ENCODE data around the gene NDUFC1.
"Not testable (repeated sequence)": the region's sequence is repeated elsewhere in the genome, so short reads cannot be mapped to it uniquely, and the experiment has no call there.

The NDUFC1 gene

DNA sequence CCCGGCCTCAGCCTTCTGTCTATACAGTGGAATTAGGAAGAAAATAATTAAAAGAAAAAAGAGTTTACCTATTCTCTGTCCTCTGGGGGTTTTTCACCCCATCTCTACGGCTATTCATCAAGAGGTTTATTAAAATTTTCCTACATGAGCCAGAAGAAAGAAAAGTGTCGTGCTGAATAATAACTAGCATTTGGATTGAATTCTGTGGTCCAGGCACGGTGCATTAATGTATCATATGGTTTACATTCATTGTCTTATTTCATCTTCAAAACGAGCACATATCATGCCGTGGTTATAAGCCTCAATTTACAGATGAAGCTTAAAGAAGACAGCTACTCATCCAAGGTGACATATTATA, 6.4 kb downstream of the NDUFC1 start:
- DNase-seq = no peak

DNA sequence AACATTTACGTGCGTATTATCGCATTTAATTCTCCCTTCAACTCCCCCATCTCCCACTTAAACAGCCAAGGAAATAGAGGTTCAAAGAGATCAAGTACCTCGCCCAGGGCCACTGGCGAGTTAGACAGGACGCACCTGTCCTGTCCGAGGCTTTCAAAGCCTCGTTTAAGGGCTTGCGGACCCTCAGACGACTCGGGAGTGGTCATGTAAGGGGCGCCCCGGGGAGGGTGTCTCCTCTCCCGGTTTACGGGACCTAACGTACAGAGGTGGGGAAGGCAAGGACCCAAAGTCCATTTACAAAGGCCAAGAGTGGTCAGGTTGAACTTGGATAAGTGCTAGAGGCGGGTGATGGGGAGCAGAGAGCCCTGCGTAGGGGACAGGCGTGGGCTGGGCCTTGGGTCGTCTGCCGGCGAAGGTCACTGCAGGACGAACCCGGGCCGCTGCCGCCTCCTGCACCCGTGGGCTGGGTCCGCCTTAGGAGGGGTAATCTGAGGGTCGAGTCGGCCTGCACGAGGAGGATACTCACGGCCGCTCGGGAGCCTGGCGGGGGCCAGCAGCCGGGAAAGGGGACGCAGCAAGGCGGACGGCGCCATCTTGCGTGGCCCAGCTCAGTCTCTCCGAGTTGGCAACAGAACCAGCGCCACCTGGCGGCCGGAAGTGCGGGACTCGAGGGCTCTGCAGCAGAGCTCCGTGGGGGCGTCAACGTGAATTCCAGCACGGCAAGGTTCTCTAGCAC, 6.9 kb downstream of the NDUFC1 start:
- DNase-seq = peak; percentile 89

DNA sequence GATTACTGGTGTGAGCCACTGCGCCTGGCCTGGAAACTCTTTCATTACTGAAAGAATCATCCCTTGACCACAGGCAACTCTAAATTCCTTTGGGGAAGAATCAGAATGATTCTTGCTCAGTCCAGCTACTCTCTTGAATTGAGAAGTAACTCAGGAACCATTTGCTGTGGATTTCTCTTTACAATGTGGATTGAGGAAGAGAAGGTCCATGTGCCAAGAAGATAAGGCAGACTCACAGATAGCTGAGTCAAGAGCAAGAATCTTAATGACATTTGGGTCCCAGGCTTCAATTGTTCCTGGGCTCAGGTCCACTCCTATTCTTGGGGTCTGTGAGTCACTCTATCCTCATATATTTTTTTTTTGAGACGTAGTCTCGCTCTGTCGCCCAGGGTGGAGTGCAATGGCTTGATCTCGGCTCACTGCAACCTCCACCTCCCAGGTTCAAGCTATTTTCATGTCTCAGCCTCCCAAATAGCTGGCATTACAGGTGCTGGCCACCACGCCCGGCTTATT, 16.0 kb downstream of the NDUFC1 start:
- no peak for DNase-seq

DNA sequence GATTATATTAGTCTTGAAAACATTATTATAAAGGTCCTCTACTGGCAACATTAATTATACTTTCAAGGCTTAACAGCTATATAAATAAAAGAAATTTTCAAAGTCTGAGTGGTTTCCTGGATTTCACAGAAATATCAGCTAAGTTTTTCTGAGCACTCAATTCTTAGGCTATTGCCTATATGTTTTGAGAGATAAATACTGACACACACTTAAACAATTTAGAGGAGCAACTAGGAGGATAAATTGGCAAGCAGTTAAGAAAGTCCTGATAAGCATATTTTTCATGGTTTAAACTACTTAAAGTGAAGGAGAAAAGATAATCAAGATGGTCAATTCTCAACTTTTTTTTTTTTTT, 19.6 kb downstream of the NDUFC1 start:
- DNase-seq = no peak

DNA sequence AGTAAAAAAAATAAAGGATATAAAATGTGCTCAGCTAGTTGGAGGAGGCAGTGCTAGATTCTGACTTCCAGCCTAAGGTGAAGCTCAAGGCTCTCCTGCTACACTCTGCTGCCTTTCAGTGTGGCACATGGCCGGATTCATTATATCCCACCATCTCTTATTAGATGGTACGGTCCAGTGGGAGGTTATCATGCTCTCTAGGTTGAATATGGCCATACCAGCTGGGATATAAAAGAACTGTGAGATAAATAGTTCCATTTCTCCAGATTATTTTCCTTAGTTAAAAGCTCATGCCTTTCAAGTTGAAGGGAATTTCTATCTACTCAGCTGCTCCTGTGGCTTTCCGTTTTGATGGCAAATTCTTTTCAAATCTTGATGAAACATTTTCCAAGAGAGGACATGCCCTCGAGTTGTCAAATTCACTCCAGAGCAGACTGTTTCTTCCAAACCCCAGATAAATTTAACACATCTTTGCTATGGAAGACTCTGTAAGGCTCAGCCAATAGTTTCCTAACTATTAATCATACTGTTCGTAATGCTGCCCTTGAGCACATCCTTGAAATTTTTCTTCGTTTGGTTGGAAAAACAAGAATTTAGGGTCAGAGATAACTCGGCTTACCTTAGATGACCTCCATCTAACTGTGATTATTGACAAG, 20.1 kb downstream of the NDUFC1 start:
- no peak for DNase-seq

DNA sequence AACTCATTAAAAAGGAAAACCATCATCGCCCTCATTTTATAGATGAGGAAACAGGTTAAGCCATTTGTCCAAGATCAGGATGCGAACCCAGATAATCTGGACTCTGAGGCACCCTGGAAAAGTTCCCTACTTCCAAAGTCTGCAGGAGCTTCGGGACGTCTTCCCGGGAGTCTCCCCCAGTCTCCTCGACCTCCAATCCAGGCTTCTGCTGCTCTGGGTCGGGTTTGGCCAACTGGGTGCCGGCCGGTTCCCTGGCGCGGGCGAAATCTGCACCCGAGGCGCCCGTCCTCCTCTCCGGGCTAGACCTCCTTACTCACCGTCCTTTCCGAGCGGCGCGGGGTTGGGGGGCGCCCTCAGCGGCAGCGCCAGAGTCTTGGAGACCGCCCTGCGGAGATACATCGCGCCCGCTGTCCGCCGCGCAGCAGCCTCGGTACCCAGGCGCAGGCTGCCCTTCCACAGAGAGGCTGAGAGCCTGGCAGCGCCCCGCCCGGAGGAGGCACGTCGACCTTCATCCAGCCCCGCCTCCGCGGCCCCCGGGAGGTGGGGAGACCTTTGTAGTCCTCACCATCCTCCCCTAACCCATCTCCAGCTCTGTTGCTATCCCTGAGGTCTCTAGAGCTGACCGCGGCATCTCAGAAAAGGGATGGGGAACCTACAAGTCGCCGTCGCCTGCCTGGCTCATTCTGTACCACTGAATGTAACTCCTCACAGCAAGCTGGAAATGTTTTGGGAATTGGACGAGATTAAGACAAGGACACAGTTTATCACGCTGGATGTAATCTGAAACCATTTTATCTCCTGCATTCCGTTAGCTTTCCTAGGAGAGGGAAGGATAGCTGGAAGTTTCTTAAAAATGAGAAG, 22.3 kb downstream of the NDUFC1 start, which contains the start of gene MGARP:
Gene MGARP, minus strand, starts transcription at position 466 of the 861 bp plus-strand sequence. Its CDS starts 67 bp downstream, at position 399.
- no peak for DNase-seq

DNA sequence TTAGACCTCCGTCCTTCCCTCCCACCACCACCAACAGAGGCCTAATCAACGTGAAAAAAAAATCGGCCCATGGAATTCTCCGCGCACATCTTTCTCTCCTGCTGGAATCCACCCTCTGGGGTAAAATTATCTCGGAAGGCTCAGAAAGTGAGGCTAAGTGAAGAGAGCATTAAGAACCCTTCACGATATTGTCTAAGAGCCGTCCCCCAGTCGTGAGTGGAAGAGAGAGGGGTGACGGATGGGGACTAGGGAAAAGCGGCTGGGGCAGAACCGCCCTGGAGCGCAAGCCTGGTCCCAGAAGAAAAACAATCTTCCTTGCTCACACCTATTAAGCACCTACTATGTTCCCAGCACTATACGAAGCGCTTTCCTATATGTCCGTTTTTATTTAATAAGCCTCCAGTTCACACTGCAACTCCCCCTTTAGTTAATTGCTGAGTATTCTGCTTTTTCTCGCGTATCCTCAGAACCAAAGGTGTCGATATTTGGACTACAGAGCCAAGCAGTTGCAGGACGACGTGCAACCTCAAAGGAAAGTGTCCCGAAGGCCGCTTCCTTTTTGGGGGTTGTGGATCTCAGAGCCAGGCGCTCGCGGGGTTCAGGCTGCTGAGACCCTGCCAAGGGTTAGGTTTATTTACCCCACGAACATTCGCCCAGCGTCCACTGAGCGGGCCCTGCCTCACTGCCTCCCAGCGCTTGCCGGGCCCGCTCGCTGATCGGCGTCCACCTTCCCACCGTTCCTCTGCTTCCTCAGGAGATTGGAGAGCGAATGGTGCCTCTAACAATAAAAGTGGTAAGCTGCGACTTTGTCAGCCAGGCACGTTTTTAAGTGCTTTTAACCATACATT, 23.1 kb downstream of the NDUFC1 start:
- DNase-seq = no peak

DNA sequence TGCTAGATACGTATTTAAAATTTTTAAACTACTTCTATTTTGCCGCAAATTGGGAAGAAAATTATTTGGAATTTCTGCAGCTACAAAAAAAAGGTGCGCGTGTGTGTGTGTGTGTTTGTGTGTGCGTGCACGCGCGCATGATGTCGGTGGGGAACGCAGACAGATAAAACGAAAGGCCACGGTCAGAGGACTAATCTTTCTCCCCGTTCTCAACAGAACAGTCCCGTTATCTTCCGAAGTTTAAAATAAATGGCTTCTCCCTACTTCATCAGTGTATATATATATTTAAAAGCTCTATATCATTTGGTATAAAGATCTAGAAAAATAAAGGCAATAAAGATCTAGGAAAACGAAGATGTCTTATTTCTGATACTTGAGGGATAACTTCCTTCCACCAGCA, 23.8 kb downstream of the NDUFC1 start:
- no peak for DNase-seq

DNA sequence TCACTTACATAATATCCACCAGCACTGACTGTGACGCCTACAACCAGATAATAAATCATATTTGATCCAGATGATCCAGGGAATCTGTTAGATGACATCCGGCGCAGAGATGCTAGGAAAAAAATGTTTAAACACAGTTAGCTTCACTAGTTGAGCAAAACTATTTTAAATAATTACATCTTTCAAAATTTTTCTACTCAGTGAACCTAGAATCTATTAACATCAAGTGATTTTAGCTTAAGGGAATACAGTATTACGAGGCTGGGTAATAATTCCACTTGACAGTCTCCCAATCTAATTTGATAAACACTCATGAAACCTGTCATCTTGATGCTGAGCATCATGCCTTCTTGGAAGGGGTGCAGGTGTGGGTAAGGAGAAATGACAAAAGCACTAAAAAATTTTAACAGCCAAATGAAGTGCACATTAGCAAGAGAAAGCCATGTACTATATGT, 27.0 kb downstream of the NDUFC1 start:
- DNase-seq = no peak

DNA sequence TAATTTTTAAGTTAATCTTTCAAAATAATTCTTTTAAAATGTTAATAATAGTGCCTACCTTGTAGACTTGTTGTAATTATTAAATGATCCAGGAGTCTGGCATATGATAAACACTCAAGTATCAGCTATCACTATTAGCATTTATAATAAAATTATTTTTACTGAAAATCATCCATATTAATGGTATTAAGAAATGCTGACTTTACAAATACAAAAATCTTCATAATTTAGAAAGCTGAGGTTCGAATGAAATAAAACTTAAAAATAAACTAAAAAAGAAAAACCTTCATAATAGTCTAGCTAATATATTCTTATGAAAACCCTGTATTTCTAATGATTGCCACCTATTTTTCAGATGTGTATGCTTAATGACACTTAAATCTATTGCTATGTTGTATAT, 27.5 kb downstream of the NDUFC1 start:
- no peak for DNase-seq

DNA sequence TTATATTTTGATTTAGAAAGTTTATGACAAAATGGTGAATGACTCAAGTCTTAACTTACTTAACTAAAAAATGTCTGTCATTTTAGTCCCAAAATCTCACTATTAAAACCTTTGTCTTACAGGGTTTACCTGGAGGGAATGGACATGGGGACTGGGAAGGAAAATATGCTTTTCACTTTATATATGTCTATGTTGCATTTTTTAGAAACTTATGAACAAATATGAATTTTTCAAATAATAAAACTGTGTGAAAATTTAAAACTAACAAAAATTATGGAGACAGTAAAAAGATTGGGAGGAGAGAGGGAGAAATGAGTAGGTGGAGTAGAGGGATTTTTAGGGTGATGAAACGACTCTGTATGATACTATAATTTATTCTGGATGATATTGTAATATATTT, 28.4 kb downstream of the NDUFC1 start:
- DNase-seq = no peak

DNA sequence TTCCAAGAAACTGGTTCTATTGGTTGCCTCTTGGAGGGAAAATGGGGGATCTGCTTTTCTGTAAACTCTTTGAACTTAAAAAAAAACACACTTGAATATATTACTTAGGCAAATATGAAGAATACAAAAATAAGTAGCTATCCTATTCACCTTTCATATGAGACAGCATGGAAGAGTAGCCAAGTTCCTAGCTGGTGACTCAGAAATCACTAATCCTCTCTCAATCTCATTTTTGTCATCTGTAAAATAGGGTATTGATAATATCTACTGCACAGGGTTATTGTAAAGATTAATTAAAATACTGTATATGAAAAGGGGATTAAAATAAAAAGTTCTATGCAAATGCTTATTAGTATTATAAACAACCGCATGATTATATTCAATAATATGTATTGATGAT, 35.0 kb downstream of the NDUFC1 start:
- no peak for DNase-seq

DNA sequence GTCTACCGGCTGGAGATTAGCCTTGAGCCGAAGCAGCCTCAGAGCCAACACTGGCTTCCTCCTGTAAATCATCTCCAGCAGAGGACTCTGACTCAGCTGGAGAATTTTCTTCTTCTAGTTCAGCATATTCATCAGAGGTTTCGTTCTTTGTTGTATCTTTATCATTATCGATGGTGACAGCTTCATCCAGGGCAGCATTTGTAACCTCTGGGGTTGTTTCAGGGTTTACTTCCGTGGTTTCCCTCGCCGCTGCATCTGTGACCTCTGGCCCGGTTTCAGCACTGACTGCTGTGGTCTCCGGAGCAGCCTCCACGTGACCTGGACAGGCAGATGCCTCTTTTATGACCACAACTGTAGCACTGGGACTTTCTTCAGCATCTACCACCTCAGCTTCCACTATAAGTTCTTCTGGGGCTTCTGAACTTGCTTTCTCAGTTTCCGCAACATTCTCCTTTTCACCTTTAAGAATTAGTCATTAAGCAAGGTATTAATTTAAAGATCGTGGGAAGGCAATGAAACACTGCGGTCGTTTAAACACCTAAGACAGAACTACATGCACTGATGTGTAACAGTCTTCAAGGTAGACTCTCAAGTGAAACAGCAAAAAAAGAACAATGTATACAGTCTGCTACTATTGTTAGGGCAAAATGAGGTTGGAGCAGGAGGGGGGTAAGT, 35.6 kb downstream of the NDUFC1 start:
- peak; percentile 98 for DNase-seq

DNA sequence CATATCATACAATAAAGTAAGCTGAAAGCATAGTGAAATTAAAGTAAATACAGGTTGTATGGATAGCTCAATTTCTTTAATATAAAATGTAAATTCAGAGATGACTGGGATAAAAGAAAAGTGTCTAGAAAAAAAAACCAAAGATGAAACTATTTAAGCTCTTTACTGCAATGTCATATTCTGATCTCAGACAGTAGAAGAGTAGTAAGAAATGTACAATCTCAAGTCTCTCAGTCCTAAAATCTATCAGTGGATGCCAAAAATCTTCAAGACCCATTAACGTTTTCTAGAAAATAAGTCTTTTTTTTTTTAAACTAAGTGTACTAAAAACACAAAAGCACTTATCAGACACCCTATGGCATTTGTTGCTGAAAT, 36.1 kb downstream of the NDUFC1 start:
- no peak for DNase-seq

DNA sequence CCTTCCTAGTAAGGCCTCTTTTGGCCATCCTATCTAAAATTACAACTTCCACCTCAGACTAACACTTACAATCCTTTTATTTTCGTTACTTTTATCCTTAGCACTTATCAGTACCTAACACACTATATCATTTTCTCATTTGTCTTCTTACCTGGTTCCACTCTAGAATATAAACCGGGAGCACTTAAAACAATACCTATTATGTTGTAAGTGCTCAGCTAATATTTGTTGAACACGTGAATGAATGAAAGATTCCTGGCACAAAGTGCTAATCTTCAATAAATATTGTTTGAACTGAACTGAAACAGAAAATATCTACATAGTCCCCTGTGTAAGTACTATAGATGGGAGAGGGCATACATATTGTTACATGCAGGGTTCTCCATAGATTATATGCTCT, 36.6 kb downstream of the NDUFC1 start:
- DNase-seq = no peak

DNA sequence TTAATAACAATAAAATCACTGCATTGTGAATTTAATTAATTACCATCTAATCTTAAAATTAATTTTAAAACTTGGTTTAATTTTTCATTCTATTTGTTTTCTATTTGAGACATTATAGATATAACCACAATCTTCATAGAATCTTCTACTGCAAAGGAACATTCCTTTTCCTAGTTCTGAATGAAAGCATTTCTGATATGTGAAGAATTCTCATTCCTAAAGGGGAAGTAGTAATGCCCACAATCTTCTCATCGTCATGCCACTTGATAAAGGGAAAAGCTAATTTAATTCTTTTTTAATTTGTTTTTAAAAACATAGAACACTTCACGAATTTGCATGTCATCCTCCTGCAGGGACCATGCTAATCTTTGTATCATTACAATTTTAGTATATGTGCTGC, 45.9 kb downstream of the NDUFC1 start:
- no peak for DNase-seq

DNA sequence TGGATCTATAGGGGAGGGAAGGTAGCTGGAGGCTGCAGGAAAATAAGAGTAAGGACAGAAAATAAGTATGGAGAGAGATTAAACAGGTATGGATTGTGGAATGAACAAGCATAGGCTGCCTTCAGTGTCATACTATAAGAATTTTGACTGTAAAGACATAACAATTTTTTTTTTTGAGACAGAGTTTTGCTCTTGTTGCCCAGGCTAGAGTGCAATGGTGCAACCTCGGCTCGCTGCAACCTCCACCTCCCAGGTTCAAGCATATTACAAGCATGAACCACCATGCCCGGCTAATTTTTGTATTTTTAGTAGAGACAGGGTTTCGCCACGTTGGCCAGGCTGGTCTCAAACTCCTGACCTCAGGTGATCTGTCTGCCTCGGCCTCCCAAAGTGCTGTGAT, 46.7 kb downstream of the NDUFC1 start:
- DNase-seq = not testable (repeated sequence)

DNA sequence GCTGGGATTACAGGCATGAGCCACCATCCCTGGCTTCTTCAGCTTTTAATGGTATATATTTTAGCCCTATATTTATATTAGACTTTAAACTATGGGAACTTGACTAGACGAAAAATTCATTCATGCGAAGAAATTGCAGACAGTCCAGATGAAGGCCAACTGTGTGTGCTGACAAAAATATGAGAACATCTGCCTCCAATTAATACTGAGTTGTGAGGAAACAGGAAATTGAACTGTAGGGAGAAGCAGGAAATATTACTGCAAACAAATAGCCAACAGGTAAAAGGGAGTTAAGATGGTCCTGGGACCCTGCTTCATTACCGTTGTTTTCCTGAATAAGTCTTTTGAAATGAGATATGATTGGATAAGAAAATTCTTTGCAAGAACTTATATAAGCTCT, 48.6 kb downstream of the NDUFC1 start:
- no peak for DNase-seq

DNA sequence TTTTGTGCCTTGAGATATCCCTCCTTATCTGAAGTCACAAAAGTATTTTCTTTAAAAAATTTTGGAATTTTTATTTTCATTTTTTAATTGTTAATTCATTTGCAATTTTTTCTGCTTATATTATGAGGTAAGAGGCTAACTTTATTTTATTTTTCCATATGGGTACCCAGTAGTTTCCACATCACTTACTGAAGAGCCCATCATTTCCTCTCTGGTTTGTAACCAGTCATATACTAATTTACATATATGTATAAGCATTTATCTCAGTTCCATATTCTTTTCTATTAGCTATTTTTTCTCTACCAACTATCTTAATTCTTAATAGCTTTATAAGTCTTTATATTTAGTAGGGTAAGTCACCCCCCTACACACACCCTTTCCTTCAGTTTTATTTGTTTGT, 49.2 kb downstream of the NDUFC1 start:
- no peak for DNase-seq

DNA sequence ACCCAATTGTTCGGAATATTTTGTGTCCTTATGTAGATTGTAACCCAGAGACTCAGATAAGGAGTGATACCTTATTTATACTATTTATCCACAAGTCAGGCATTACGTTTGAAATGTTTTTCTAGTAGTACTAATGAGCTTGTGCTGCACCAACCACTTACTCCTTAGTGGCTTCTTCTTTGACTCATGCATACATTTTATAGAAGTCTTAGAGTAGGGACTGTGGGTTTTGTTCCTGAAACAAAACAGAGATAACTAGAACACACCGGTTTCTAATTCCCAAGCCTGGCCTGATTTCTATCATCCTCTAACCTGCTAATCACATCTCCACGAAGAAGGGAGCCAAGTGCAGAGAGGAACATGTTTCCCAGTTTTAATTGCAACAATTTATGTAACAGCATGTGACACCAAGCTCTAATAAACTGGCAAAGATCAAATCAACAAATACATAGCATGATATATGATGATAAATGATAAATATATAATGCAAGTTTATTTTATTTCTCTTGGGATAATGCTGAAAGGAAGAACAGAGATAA, 54.5 kb downstream of the NDUFC1 start:
- DNase-seq = no peak

DNA sequence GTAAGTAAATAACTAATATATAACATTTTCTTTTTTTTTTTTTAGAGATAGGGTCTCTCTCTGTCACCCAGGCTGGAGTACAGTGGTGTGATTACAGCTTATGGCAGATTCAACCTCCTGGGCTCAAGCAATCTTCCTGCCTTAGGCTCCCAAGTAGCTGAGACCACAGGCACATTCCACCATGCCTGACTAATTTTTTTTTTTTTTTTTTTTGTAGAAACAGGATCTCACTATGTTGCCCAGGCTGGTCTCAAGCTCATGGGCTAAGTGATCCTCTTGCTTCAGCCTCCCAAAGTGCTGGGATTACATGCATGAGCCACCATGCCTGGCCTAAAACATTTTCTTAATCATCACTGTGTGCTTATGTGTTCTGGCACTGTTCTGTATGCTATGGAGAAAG, 55.0 kb downstream of the NDUFC1 start:
- no peak for DNase-seq

DNA sequence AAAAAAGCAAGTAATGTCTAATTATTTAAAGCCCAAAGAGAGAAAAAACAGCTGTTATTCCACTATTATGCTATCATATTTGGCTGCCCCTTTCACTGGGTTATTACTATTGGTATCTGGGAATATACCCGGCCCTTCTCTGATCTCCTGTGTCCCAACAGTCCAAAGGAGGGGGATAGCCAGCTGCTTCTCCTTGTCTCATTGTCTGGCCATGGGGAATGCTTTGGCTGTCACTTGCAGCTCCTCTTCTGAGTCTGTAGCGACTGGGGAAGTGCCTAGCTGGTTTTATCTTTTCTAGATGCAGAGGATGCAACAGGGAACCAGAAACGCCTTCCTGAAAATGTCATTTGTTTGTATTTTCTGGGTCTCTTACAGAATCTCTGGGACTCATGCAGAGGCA, 56.1 kb downstream of the NDUFC1 start:
- no peak for DNase-seq
